GM12875 (cell line): ENCODE results near the gene NSUN6.

ENCODE experiments used
- H3K4me3 ChIP-seq: one replicate; pipeline ENCODE4 v1.5.1; 2011; ENCODE audit warnings: low read depth, low read length, control low read depth
- CTCF ChIP-seq: IDR thresholded peaks from 2 replicates; pipeline ENCODE4 v1.5.1; 2011; ENCODE audit warnings: low read depth, mild to moderate bottlenecking, control low read depth, inconsistent platforms, low read length, moderate library complexity, borderline replicate concordance; ENCODE audit not compliant: insufficient read depth

Gene NSUN6

DNA sequence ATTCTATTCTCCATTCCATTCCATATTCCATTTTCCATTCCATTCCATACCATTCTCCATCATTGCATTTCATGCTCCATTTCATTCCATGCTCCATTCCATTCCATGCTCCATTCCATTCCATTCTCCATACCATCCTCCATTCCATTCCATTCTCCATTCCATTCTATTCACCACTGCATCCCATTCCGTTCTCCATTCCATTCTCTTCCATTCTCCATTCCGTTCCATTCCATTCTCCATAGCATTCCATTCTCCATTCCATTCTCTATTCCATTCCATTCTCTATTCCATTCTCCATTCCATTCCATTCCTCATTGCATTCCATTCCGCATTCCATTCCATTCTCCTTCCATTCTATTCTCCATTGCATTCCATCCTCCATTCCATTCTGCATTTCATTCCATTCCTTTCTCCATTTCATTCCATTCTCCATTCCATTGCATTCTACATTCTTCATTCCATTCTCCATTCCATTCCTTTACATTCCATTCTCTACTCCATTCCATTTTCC is 84.0 kb downstream of the NSUN6 start:
- no peak overlapping the region for H3K4me3 ChIP-seq
- TF ChIP-seq CTCF = no peak

- no peak for TF ChIP-seq CTCF
- no peak overlapping the region for H3K4me3 ChIP-seq
Observed at GRCh38 chr10:18566177-18566576, 85.2 kb downstream of the NSUN6 start.

GRCh38 chr10:18565006-18565405 is 86.4 kb downstream of the NSUN6 start:
- TF ChIP-seq CTCF = no peak

DNA sequence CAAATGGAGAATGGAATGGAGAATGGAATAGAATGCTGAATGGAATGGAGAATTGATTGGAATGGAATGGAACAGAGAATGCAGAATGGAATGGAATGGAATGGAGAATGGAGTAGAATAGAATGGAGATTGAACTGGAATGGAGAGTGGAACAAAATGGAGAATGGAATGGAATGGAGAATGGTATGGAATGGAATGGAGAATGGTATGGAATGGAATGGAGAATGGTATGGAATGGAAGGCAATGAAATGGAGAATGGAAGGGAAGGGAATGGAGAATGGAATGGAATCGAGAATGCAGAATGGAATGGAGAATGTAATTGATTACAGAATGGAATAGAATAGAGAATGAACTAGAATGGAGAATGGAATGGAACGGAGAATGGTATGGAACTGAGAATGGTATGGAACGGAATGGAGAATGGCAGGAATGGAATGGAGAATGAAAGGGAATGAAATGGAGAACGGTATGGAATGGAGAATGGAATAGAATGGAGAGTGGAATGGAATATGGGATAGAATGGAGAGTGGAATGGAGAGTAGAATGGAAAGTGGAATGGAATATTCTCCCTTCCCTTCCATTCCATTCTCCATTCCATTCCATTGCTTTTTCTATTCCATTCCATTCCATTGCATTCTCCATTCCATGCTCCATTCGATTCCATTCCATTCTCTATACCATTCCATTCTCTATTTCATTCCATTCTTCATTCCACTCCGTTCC is 88.2 kb downstream of the NSUN6 start:
- H3K4me3 ChIP-seq = no peak overlapping the region
- no peak for TF ChIP-seq CTCF

More at GRCh38 chr10:18565006-18565405, 86.4 kb downstream of the NSUN6 start:
- H3K4me3 ChIP-seq = no peak overlapping the region

DNA sequence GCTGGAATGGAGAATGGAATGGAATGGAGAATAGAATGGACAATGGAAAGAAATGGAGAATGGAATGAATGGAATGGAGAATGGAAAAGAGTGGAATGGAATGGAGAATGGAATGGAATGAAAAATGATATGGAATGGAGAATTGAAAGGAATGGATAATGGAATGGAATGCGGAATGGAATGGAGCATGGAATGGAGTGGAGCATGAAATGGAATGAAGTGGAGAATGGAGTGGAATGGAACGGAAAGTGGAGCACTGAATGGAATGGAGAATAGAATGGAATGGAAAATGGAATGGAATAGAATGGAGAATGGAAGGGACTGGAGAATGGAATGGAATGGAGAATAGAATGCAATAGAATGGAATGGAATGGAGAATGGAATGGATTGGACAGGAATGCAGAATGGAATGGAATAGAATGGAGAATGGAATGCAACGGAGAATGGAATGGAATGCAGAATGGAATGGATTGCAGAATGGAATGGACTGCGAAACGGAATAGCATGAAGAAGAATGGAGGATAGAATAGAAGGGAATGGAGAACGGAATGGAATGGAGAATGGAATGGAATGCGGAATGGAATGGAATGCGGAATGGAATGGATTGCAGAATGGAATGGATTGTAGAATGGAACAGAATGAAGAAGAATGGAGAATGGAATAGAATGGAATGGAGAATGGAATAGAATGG is 89.4 kb downstream of the NSUN6 start:
- H3K4me3 ChIP-seq = no peak overlapping the region
- TF ChIP-seq CTCF = no peak

DNA sequence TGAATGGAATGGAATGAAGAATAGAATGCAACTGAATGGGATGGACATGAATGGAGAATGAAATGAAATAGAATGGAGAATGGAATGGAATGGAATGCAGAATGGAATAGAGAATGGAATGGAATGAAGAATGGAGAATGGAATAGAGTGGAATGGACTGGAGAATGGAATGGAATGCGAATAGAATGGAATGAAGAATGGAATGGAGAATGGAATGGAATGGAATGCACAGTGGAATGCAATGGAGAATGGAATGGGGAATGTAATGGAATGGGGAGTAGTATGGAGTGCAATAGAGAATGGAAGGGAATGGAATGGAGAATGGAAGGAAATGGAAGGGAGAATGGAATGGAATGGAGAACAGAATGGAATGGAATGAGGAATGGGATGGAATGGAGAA is 93.4 kb downstream of the NSUN6 start:
- no peak overlapping the region for H3K4me3 ChIP-seq
- TF ChIP-seq CTCF = no peak
